HCT116 (cell line): Measurements from ENCODE around the gene DHH. TPM values are rescaled to one million over a fixed set of nuclear protein-coding genes. Genes with fewer than 3 reads are reported as not detected.

Experiments
- ATAC-seq: fragments of 200-7000 bp; cut with Tn5 transposase; 2 replicates; pipeline ENCODE4 v1.9.1; 2020; ENCODE audit warnings: mild to moderate bottlenecking, moderate library complexity
- BruUV-seq: library from RNA; stranded (reverse); fragments of 400-500 nt; replicated peaks from 2 replicates; lab custom pipeline; 2021; lab: Mats Ljungman, UMichigan
- CTCF ChIA-PET: fragments of 300-600 bp; sonication (Branson Sonifier 250); formaldehyde crosslinking; loops from one replicate; lab custom pipeline; 2021; ENCODE audit warnings: antibody characterized with exemption; lab: Charles Lee
- POLR2A ChIA-PET: fragments of 300-600, 350-600 bp; sonication (Branson Sonifier 250); formaldehyde crosslinking; loops from one replicate; lab custom pipeline; 2021; ENCODE audit warnings: antibody characterized with exemption; lab: Charles Lee
- RAD21 ChIA-PET, 2 experiments: fragments of 300-600 bp; sonication (Branson Sonifier 250); formaldehyde crosslinking; loops; one replicate each; lab custom pipeline; 2023; ENCODE audit warnings: low total read pairs in 2 of 2; ENCODE audit not compliant: uncharacterized antibody in 2 of 2, unreplicated experiment in 2 of 2, low non-redundant PET in 1 of 2; lab: Charles Lee
- DNase-seq: peaks from one replicate; pipeline ENCODE4 v3.0.0-alpha.2; 2010; ENCODE audit warnings: low read depth, low spot score
- H2AFZ ChIP-seq: fragments of 200-600 bp; shearing (Covaris generic), sonication (generic); 2 replicates; pipeline ENCODE4 v1.6.1; 2017; ENCODE audit warnings: low read depth, mixed run types, mixed read lengths, antibody characterized with exemption, low read length; ENCODE audit not compliant: poor library complexity, severe bottlenecking
- H3K27ac ChIP-seq: 2 replicates; pipeline ENCODE4 v1.5.1; 2012; ENCODE audit warnings: low read depth, low read length
- H3K27me3 ChIP-seq: fragments of 200-600 bp; sonication (generic); 2 replicates; pipeline ENCODE4 v1.6.1; 2016; ENCODE audit warnings: mixed run types, low read length, mixed read lengths; ENCODE audit not compliant: insufficient read depth
- H3K36me3 ChIP-seq, 2 experiments: fragments of 200-500 bp in 1 of 2; fragments of 200-600 bp in 1 of 2; sonication (Bioruptor generic) in 1 of 2; sonication (generic) in 1 of 2; 2 replicates each; pipeline versions ENCODE4 v1.5.1 to v1.6.1; 2014 to 2016; ENCODE audit warnings: low read length in 2 of 2, inconsistent platforms in 1 of 2, mixed read lengths in 1 of 2, mixed run types in 1 of 2; ENCODE audit not compliant: insufficient read depth in 2 of 2, control insufficient read depth in 1 of 2
- H3K4me1 ChIP-seq, 2 experiments: fragments of 200-600 bp in 1 of 2; sonication (generic) in 1 of 2; 2 replicates each; pipeline versions ENCODE4 v1.5.1 to v1.6.1; 2012 to 2017; ENCODE audit warnings: low read length in 2 of 2, inconsistent platforms in 1 of 2, mild to moderate bottlenecking in 1 of 2, mixed read lengths in 1 of 2, mixed run types in 1 of 2, moderate library complexity in 1 of 2; ENCODE audit not compliant: insufficient read depth in 2 of 2, control insufficient read depth in 1 of 2
- H3K4me2 ChIP-seq: fragments of 200-600 bp; sonication (generic); 2 replicates; pipeline ENCODE4 v1.6.1; 2017; ENCODE audit warnings: mixed run types, low read length, mixed read lengths
- H3K4me3 ChIP-seq, 2 experiments: fragments of 200-600 bp in 1 of 2; sonication (generic) in 1 of 2; replicated peaks in 1 of 2; 2 replicates each; pipeline ENCODE4 v1.5.1; 2011 to 2016; ENCODE audit warnings: low read length in 2 of 2, control low read depth in 1 of 2, low read depth in 1 of 2, mild to moderate bottlenecking in 1 of 2, mixed read lengths in 1 of 2, mixed run types in 1 of 2
- H3K79me2 ChIP-seq: fragments of 200-600 bp; sonication (generic); 2 replicates; pipeline ENCODE4 v1.6.1; 2017; ENCODE audit warnings: mild to moderate bottlenecking, mixed run types, low read length, moderate library complexity, mixed read lengths; ENCODE audit not compliant: insufficient read depth
- H3K9ac ChIP-seq: fragments of 200-600 bp; sonication (generic); 2 replicates; pipeline ENCODE4 v1.6.1; 2016; ENCODE audit warnings: low read length, mixed read lengths
- H3K9me2 ChIP-seq: fragments of 200-600 bp; sonication (generic), shearing (Covaris generic); 2 replicates; pipeline ENCODE4 v1.6.1; 2017; ENCODE audit warnings: mixed run types, mild to moderate bottlenecking, moderate library complexity; ENCODE audit not compliant: insufficient read depth
- H3K9me3 ChIP-seq, 2 experiments: fragments of 200-500 bp in 1 of 2; fragments of 200-600 bp in 1 of 2; sonication (Bioruptor generic) in 1 of 2; sonication (generic) in 1 of 2; 2 replicates each; pipeline ENCODE4 v1.6.1; 2014 to 2017; ENCODE audit warnings: low read length in 2 of 2, mixed read lengths in 2 of 2, inconsistent platforms in 1 of 2, low read depth in 1 of 2, mild to moderate bottlenecking in 1 of 2, mixed run types in 1 of 2, moderate library complexity in 1 of 2; ENCODE audit not compliant: control insufficient read depth in 1 of 2, insufficient read depth in 1 of 2
- H4K20me1 ChIP-seq: fragments of 200-600 bp; sonication (generic), shearing (Covaris generic); 2 replicates; pipeline ENCODE4 v1.6.1; 2017; ENCODE audit warnings: mixed run types, mild to moderate bottlenecking, moderate library complexity; ENCODE audit not compliant: insufficient read depth
- ATF3 ChIP-seq: IDR thresholded peaks from 2 replicates; pipeline ENCODE4 v1.6.1; 2012
- CBX3 ChIP-seq: IDR thresholded peaks from 2 replicates; pipeline ENCODE4 v1.6.1; 2012; ENCODE audit warnings: low read depth
- CEBPB ChIP-seq: IDR thresholded peaks from 2 replicates; pipeline ENCODE4 v1.6.1; 2012; ENCODE audit warnings: low read depth
- ELF1 ChIP-seq: IDR thresholded peaks from 2 replicates; pipeline ENCODE4 v1.6.1; 2012; ENCODE audit warnings: low read depth, borderline replicate concordance
- EZH2 ChIP-seq: fragments of 200-600 bp; sonication (generic); IDR thresholded peaks from 2 replicates; pipeline ENCODE4 v1.6.1; 2017; ENCODE audit warnings: antibody characterized with exemption, mixed run types
- EZH2phosphoT487 ChIP-seq: fragments of 200-600 bp; IDR thresholded peaks from 2 replicates; pipeline ENCODE4 v1.6.1; 2018; ENCODE audit warnings: antibody characterized with exemption, borderline replicate concordance
- FOSL1 ChIP-seq: IDR thresholded peaks from 2 replicates; pipeline ENCODE4 v1.6.1; 2012; ENCODE audit warnings: low read depth
- POLR2A ChIP-seq: IDR thresholded peaks from 2 replicates; pipeline ENCODE4 v1.7.0; 2011; ENCODE audit warnings: borderline replicate concordance; ENCODE audit not compliant: insufficient read depth, insufficient read length; ENCODE audit errors: extremely low read depth
- POLR2AphosphoS5 ChIP-seq: IDR thresholded peaks from 2 replicates; pipeline ENCODE4 v1.6.1; 2011; ENCODE audit warnings: mild to moderate bottlenecking, low read depth, low read length, moderate library complexity
- RAD21 ChIP-seq: IDR thresholded peaks from 2 replicates; pipeline ENCODE4 v1.6.1; 2012; ENCODE audit warnings: low read depth, mild to moderate bottlenecking
- REST ChIP-seq: IDR thresholded peaks from 2 replicates; pipeline ENCODE4 v1.6.1; 2012; ENCODE audit warnings: low read depth
- SIN3A ChIP-seq: IDR thresholded peaks from 2 replicates; pipeline ENCODE4 v1.6.1; 2012; ENCODE audit warnings: low read depth
- SRF ChIP-seq: IDR thresholded peaks from 2 replicates; pipeline ENCODE4 v1.6.1; 2012; ENCODE audit warnings: low read depth
- TCF7L2 ChIP-seq: IDR thresholded peaks from 2 replicates; pipeline ENCODE4 v1.7.0; 2011; ENCODE audit warnings: borderline replicate concordance, inconsistent platforms; ENCODE audit not compliant: insufficient read depth, insufficient read length; ENCODE audit errors: extremely low read depth
- YY1 ChIP-seq: IDR thresholded peaks from 2 replicates; pipeline ENCODE4 v1.6.1; 2011; ENCODE audit warnings: low read length, low read depth, moderate library complexity, mild to moderate bottlenecking; ENCODE audit not compliant: insufficient replicate concordance; ENCODE audit errors: extremely low read depth
- ZFX ChIP-seq: fragments of 450-650 bp; IDR thresholded peaks from 2 replicates; pipeline ENCODE4 v1.6.1; 2017
- ZNF274 ChIP-seq: fragments of 200-500 bp; sonication (Bioruptor generic); IDR thresholded peaks from 2 replicates; pipeline ENCODE4 v1.6.1; 2014; ENCODE audit warnings: mild to moderate bottlenecking, low read depth, low read length, inconsistent platforms
- intact Hi-C: fragments of 100-400 bp; cut with micrococcal nuclease; formaldehyde crosslinking; loops from 2 replicates; pipeline ENCODE4 v1.10.0; 2022
- total RNA-seq: library from RNA; stranded (reverse); gene quantifications from one replicate; pipeline ENCODE4 v1.2.1, GENCODE V29; 2021; ENCODE audit not compliant: unreplicated experiment

Gene DHH
- total RNA-seq, 1 experiment from 2014 or later: 0.22 TPM

- H3K79me2 ChIP-seq: no peaks in the 10 kb centered on the region
- intact Hi-C loops: loop anchor here (1.0 kb wide), 1 partner anchor 27 kb away; no protein-coding TSS in a partner anchor
- ATAC-seq (no peak), DNase-seq (no peak)
- H3K27me3 ChIP-seq: no peaks in the 10 kb centered on the region
- TF ChIP-seq YY1 (no peak), ELF1 (no peak), EZH2phosphoT487 (no peak), POLR2A (no peak), ZFX (no peak), RAD21 (no peak), REST (no peak), POLR2AphosphoS5 (no peak), FOSL1 (no peak), CBX3 (no peak), SIN3A (no peak), ZNF274 (no peak), SRF (no peak), ATF3 (no peak), CEBPB (no peak), EZH2 (no peak), TCF7L2 (no peak)
- ChIA-PET CTCF (interaction anchor here (1.0 to 4.9 kb wide), 4 partner anchors 8 to 29 kb away, joined by 3 to 23 read pairs (median 4); partner anchors contain the start of gene RHEBL1), POLR2A (no interaction called here), RAD21 (no interaction called here)
- no peaks in the 10 kb centered on the region for H3K9me3 ChIP-seq
- H3K9ac ChIP-seq: no peak overlapping the region
- peaks cover 11 to 16% of the 10 kb centered on the region in 2 experiments for H3K4me1 ChIP-seq
- no peak overlapping the region for H3K27ac ChIP-seq
- H2AFZ ChIP-seq: no peak overlapping the region
- H3K36me3 ChIP-seq: no peaks in the 10 kb centered on the region
- H3K9me2 ChIP-seq: no peaks in the 10 kb centered on the region
- no peak overlapping the region for H3K4me2 ChIP-seq
- no TSS peak for BruUV-seq
- H3K4me3 ChIP-seq: no peak overlapping the region
- no peaks in the 10 kb centered on the region for H4K20me1 ChIP-seq
Observed at GRCh38 chr12:49091836-49092085, 2.8 kb downstream of the DHH start.
